Suppressor macrophage treated with lipopolysaccharide for 4 hours (primary cell): ENCODE data around the gene USHBP1.

ENCODE experiments used
- DNase-seq: peaks from one replicate; pipeline ENCODE4 v3.0.0-alpha.2; 2020

USHBP1 gene

DNA sequence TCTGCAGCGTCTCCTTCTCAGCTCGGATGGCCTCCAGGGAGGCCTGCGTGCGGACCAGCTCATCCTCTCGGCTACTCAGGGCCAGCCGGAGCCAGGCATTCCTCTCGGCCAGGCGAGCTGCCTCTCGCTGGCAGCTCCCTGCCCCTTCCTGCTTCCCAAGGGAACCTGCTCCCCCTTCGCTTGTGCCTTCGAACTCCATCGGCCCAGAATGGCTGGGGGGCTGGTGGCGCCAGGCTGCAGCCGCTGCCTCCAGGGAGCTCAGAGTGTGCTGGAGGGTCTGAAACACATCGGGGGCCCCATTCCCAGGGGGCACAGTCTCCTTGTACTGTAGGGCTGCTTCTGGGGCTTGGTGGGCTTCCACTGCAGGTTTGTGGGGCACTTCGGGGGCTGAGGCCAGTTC, 2.0 kb downstream of the USHBP1 start:
- DNase-seq: no peak

DNA sequence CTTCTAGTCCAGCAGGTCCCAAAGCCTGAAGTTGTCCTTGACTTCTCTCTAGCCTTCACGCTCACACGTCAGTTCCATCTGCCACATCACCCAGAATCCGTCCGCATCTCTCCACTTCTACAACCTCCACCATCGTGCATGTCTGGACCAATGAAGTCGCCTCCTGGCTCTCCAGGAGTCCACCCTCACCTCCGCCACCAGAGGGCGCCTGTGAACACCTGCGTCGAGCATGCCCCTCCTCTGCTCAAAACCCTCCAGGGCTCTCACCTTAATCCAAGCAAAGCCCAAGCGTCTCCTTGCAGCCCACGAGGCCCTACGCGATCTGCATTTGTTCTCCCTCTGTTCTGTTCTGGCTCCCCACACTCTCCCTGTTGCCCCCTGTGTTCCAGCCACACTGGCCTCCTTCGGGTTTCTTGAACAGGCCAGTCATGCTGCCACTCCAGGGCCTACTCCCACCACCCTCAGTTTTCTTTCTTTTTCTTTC, 3.7 kb downstream of the USHBP1 start:
- DNase-seq: peak; percentile 85

DNA sequence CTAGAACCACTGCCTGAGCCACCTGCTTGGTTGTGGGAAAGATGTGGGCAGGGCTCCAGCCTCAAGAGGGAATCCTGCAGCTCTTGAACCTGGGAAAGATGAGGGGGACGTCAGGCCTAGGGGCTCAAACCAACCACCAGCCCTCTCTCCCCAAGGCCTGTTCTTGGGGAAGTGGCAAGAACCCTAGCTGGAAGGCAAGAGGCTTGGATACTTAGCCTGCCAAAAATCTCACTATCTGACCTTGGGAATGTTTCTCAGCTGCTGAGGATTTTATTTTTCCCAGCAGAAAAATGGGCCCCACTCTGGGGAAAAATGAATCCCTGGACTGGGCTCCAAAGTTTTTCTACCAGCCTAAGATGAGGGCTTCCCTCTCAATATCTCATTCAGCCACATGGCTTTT, 4.6 kb downstream of the USHBP1 start:
- no peak for DNase-seq

DNA sequence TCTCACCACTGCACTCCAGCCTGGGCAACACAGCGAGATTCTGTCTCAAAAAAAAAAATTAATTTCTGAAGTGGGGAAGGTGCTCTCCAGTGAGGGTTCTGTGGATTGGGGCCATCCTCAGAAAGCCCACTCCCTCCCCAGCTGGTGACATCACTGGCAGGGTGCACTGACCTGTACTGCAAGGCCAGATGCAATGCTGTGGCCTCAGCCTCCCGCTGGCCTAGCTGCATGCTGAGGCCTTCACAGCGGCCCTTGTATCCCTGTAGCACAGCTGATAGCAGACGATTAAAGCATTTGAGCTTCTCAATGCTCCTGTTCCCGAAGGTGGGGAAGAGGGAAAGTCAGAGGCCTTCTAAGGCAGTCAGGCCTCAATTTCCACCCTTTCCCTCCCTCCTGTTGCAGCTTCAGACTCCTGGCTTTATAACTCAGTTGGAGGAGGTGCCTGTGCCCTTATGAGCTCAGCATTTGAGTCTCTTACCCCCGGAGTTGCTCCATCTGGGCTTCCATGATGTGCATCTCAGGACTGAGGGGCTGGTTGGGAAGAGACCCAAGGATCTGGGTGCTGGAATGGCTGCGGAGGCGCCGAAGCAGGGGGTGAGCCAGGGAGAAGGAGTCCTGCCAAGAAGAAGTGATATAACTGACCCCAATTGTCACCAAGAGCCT, 5.3 kb downstream of the USHBP1 start:
- DNase-seq: no peak

DNA sequence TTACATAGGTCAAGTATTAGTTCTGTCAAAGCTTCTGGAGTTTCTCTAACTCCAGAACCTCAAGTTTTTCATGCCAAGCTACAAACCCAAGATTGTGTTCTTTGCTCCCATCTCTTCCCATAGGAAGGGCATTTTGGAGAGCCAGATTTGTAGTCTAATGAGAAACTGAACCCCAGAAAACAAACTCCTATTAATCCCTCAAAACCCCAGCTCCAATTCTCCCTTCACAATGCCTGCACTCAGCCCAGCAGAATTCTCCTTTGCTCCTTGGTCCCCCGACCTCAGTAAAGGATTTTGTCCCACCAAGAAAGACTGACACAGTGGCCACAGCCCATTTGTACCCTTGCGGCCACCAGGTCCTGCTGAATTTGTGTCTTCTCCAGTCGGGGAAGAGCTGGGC, 8.4 kb downstream of the USHBP1 start:
- no peak for DNase-seq

DNA sequence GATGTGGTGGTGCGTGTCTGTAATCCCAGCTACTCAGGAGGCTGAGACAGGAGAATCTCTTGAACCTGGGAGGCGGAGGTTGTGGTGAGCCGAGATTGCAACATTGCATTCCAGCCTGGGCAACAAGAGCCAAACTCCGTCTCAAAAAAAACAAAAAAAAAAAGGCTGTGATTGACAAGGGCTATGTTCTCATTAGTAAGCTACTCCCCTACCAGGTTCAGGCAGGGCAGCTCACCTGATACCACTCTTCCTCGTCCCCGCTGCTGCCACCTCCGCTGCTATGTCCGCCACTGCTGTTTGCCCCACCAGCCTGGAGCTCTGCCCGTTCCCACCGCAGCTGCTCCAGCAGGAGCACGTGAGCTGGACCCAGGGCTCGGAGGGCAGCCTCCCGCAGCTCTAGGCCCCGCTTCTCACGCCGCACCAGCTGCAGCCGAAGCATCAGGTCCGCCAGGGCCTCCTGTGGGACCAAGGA, 9.4 kb downstream of the USHBP1 start:
- no peak for DNase-seq

DNA sequence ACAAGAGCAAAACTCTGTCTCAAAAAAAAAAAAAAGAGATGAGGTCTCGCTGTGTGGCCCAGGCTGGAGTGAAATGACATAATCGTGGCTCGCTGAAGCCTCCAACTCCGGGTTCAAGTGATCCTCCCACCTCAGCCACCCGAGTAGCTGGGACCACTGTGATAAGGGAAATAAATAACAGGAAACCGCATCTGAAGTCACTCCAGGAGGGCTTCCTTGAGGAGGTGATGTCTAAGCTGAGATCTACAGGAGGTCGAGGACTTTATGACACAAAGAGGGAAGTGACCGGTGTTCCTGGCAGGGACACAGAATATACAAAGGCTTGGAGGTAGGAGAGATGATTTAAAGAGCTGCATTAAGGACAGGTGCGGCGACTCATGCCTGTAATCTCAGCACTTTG, 9.9 kb downstream of the USHBP1 start:
- DNase-seq: no peak

DNA sequence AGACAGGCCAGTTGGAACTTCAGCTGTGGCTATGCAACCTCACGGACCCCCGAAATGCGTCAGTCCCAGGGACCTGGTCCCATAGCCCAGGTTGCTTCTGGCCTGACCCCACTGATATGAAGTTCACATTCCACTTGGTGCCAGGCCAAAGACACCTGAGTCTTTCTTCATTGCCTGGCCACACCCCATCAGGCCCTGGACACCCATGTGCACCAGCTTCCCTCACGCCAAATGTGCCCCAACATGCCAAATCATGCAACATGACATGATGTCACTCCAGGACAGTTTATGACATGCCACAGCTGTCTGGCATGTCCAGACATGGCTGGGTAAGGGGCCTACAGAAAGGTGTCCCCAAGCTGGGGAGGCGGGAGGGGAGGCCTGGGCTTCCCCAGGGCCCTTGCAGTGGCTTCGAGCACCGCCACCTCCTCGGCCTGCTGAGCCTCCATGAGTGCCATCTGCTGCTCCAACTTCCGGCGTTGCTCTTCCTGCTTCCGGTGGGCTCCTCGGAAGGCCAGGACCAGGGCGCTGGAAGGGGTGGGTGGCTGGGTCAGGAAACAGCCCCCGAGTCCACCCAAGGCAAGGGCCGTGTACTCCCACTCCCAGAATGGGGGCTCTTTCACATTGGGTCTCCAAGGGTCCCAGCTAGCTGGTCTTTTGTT, 14.5 kb downstream of the USHBP1 start:
- no peak for DNase-seq

DNA sequence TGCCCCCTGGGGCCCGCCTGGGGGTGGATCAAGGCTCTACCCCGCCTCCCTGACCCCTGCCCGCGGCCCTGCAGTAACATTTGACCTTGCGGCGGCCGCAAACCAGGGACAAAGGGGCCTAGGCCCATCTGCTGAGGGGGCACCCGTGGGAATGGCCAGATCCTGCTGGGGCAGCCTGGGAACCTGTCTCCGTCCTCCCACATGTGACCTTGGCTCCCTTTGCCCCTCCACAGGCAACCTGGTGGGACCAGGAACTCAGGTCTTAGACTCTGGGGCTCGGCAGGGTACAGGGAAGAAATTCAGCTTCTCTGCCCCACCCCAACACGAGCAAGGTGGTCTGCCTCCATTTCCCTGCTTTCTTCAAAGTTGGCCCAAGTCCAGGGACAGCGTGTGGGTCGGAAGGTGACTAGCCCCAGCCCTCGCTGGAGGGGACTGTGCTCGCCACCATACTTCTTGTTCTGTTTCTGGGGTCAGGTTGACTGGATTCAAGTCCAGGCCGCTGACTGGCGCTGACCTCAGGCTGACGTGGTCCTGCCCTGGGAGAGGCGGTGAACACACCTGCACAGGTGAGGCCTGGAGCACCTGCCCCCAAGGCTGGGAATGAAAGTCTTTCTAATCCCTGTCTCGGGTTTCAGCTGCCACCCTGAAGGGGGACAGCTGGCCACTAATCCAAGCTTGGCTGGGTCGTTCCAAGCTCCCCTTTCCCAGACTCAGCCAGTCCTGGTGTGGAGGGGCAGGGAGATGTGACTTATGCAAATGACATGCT, 16.4 kb downstream of the USHBP1 start:
- no peak for DNase-seq

DNA sequence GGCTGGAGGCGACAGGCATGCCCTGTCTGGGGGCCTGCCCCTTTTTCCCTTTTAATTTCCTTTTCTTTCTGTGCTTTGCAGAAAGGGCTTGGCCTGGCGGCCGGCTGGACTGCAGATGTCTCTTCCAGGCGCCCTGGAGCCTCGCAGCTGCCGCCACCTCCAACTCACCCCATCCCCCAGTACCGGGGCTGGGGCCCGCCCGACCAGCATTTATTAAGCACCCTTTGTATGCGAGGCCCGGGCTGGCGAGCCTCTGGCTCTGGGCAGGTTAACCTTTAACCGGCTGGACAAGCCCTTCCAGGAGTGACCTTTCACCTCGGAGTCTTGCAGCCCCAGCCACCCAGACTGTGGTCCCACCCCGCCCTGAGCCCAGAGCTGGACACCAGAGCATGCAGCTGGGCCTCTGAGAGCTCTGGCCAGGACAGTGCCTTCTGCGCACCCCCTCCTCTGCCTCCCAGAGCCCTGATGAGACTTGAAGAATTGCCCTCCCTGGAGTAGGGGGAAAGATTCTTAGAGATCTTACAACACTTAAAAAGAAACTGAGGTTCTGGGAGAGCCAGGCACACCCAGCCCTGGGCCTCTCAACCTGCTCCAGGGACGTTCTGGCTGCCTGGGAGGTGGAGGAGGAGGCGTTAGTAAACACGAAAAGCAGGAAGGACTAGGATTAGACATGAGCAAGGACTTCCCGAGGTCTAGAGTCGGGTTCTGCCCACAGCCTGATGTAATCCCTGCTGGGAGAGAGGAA, 17.7 kb downstream of the USHBP1 start:
- DNase-seq: peak; percentile 46

DNA sequence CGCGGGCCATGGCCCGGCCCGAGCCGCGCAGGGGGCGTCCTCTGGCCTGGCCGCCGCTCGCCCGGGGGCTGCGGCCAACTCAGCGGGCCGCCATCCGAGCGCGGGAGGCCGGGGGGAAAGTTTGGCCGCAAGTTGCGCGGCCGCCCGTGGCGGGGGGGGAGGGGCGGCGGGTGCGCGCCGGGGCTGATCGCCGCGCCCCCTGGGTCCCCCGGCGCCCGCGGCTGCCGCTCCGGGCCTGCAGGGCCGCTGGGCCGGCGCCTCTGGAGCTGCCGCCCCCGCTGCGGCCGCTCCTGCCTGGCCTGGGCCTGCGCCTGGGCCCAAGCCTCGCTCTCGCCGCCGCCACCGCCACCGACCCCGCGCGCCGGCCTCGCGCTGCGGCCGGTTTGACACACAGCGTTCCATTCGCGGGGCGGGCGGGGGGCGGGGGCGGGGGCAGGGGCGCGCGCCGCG, 19.0 kb downstream of the USHBP1 start, which contains the start of gene NR2F6:
Gene NR2F6 (minus strand): TSS at position 385 of the 450 bp plus-strand sequence. CDS start 699 bp downstream, outside the sequence.
- DNase-seq: no peak

DNA sequence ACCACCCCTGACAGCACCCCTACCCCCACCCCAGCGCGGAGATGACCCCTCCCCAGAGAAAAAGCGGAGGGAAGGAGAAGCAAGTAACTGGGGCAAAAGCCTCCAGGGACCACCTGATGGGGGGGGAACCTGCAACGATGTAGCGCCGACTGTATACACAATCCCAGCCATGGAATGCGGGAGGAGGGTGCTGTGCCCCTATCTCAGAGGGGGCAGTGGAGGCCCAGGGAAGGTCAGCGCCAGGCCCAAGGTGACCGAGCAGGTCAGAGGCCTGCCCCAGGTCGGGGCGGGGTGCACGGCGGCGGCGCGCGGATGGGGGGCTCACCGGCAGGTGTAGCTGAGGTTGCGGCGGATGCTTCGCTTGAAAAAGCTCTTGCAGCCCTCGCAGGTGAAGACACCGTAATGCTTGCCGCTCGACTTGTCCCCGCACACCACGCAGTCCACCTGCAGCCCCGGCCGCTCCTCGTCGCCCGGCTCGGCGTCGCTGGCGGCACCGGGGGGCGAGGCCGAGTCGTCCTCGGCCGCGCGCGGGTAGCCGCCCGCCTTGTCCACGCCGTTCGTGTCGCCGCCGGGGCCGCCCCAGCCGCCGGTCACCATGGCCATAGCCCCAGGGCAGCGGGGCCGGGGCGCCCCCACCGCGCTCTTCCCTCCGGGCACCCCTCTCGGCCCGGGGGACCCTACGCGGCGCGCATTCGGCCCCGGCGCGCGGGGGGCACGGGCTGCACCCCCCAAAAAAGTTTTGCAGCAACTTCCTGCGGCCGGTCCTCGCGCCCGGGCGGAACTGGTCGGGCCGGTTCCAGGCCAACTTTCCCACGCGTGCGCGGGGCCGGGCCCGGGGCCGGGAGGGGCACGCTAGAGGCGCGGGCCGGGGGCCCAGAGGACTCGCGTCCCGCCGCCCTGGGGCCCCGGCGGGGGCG, 19.7 kb downstream of the USHBP1 start:
- peak; percentile 30 for DNase-seq

DNA sequence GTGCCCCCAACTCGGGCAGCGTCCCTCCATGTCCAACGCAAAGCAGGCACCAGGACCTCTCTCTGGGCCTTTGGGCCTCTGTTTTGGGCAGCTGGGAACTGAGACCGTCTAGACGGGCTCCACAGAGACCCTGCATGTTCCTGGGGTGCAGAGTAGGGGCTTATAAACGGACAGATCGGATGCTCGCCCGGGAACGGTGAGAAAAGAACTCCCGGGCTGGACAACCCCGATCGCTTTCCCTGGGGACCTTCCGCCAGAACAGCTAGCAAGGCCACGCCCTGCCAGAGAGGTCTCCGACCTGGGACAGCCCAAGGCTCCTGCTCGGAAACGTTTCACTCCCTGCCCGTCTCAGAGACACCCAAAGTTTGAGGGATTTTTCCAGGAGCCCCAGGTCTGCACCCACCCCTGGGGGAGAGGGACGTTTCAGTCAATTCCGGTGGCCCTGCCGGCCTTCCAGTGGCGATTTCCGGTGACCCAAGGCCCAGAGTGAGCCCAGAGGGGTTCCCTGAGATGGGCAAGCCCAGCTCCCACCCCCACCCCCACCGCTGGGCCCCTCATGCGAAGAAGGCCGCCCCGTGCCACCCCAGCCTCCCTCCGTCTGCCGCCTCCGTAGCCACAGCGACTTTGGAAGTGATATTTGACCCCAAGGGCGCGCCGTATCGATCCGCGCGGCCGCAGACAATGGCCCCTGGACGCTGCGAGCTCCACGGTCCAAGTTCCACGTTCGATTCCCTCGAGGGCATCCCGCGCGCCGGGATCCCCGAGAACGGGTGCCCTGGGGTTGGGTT, 20.5 kb downstream of the USHBP1 start:
- no peak for DNase-seq

DNA sequence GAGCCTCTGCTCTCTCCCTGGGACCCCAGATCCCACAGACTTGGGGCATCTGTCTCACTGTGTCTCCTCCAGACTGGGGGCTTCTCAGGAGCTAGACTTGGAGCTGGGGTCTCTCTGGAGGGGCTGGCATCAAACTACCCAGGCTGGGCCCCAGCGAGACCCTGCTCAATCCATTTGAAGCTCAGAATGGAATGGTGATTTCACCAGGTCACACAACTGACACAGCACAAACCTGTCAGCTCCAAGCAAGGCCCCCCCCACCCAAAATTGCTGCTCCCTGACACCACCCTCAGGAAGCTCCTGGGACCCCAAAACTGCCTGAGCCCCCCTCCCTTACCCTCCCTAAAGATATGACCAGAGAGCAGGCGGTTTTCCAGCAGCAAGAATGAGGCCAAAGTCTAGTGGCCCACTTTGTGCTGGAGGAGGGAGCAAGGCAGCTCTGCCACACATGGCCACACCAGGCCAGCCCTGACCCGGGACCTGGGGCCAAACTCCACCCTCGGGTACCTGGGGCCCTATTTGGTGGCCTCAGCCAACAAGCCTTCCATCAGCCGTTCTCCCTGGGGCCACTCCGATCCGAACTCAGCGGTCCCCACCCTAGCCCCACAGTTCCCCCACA, 21.2 kb downstream of the USHBP1 start:
- DNase-seq: no peak

DNA sequence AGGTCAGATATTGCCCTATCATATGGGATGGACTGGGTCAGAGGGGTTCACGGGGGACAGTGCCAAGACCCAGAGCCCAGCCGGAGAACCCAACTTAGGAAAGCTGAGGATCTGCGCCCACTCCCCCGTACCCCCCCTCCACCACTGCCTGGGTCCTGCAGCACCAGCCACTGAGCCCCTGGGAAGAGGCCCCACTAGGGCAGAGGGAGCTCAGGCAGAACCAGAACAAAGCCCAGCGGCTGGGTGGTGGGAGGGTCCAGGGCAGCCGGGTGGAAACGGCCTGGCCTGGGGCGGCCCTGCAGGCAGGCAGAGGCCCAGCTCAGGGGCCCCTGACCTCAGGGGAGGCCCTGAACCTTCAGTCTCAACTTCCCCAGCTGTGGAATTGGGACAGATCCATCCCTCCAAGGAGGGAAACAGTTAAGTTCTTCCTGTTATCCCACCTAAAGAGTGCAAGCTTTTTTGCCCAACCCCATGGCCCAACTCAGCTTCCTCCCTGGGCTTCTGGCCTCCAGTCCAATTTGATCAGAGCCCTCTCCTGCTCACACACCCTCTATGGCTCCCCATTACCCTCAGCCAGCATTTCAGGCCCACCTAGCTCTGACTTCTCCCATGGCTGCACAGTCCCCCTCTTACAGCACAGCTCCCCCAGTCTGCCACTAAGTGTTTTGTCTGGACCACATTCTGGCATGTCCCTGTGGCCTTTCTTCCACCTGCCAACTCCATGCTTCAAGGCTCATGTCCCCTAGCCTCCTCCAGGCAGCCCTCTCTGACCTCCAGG, 21.9 kb downstream of the USHBP1 start:
- no peak for DNase-seq

DNA sequence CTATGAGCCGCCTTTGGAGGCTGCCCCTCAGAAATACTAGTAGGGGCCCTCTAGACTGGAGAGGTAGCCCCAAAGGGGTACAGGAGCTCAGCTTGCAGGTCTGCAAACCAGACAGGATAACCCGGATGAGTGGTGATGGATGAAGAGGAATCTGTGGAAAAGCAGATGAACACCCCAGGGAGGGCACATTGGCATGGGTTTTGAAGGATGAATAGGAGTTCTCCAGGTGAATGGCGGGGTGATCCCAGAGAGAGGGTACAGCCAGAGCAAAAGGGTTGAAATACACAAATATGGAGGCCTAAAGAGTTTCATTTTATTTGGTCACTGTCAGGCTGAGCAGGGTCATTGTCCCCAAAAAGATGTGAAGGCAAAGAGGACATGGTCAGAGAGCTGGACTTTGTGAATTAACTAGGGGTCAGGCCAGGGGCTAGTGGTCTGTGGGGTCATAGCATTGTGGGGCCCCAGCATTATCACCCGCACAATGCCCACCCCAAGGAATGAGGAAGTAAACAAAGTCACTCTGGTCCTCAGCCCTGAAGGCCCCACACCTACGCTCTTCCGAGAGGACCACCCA, 23.6 kb downstream of the USHBP1 start:
- no peak for DNase-seq

DNA sequence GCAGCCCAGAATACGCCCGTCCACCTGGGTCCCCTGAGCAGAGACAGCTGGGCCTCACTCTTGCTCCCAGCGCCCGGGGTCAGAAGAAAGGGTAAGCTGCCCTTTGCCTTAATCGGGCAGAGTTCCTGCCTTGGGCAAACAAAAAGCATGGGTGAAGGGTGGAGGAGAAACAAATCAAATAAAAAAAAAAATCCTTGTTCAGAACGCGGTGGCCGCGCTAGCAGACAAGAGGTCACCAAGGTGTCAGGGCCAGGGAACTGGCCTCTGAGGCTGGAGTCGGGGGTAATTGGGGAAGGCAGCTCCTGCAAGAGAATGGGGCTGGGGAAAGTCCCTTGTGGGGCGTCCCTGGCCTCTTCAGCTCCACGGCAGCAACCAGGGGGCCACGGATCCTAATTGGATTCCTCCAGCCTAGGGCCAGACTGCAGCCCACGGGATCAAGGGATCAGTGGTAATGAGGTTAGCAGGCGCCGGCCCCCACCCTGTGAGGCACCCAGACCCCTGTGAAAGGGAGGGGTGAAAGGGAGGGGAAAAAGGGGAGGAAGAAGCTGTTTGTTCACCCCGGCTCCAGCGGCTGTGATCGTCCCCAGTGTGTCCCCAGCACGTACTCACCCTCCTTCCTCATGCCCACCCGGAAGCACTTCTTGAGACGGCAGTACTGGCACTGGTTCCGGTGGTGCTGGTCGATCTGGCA, 24.3 kb downstream of the USHBP1 start:
- no peak for DNase-seq
